Midbrain (tissue), 1 donor: ENCODE results near the gene CIPC.

Experiments used
- DNase-seq: peaks from one replicate; lab custom pipeline; 2025; lab: John Stamatoyannopoulos, UW

The CIPC gene

GRCh38 chr14:77102154-77102553 lies 4.1 kb downstream of the CIPC start:
- DNase-seq, result peak; percentile 70

- DNase-seq, result no peak
Measured at GRCh38 chr14:77103475-77103874, 5.4 kb downstream of the CIPC start.

GRCh38 chr14:77103951-77104350 lies 5.9 kb downstream of the CIPC start:
- no peak for DNase-seq

GRCh38 chr14:77104393-77104792 lies 6.3 kb downstream of the CIPC start:
- DNase-seq, result no peak

GRCh38 chr14:77105145-77105939 lies 7.3 kb downstream of the CIPC start:
- peak; percentile 90 for DNase-seq

GRCh38 chr14:77106666-77107065 lies 8.6 kb downstream of the CIPC start:
- no peak for DNase-seq

GRCh38 chr14:77107228-77107627 lies 9.2 kb downstream of the CIPC start:
- no peak for DNase-seq

- no peak for DNase-seq
Measured at GRCh38 chr14:77108753-77109152, 10.7 kb downstream of the CIPC start.

- no peak for DNase-seq
Measured at GRCh38 chr14:77109656-77110055, 11.6 kb downstream of the CIPC start.

GRCh38 chr14:77110286-77110685 lies 12.2 kb downstream of the CIPC start:
- no peak for DNase-seq

- DNase-seq, result peak; percentile 58
Measured at GRCh38 chr14:77111021-77111420, 13.0 kb downstream of the CIPC start.

GRCh38 chr14:77113644-77114043 lies 15.6 kb downstream of the CIPC start:
- no peak for DNase-seq

- no peak for DNase-seq
Measured at GRCh38 chr14:77114609-77115008, 16.6 kb downstream of the CIPC start.

GRCh38 chr14:77116172-77116817 lies 18.2 kb downstream of the CIPC start:
- DNase-seq, result no peak

GRCh38 chr14:77119851-77120250 lies 21.8 kb downstream of the CIPC start:
- no peak for DNase-seq

GRCh38 chr14:77120771-77121743 lies 23.0 kb downstream of the CIPC start:
- DNase-seq, result peak; percentile 57

- no peak for DNase-seq
Measured at GRCh38 chr14:77122526-77123125, 24.6 kb downstream of the CIPC start.

GRCh38 chr14:77123381-77124325 lies 25.6 kb downstream of the CIPC start:
- DNase-seq, result peak; percentile 48

- peak; percentile 83 for DNase-seq
Measured at GRCh38 chr14:77124345-77125280, 26.6 kb downstream of the CIPC start.
